K562 (cell line): Measurements from ENCODE around the gene CD74. TPM values are rescaled to one million over a fixed set of nuclear protein-coding genes. Genes with fewer than 3 reads are reported as not detected.

Experiments used
- ATAC-seq: fragments of 200-7000 bp; cut with Tn5 transposase; 3 replicates; pipeline ENCODE4 v1.9.1; 2020; ENCODE audit warnings: moderate library complexity
- BruUV-seq: library from RNA; stranded (reverse); fragments of 400-500 nt; replicated peaks from 2 replicates; lab custom pipeline; 2021; lab: Mats Ljungman, UMichigan
- CTCF ChIA-PET: fragments of 300-600 bp; formaldehyde crosslinking; extraction: SDS; loops from one replicate; lab custom pipeline; 2021; ENCODE audit warnings: low intra/inter-chr PET ratio; lab: Yijun Ruan, JAX
- POLR2A ChIA-PET: fragments of 300-600, 350-650 bp; sonication (Branson Sonifier 250); formaldehyde crosslinking; extraction: SDS; loops from one replicate; lab custom pipeline; 2021; ENCODE audit warnings: antibody characterized with exemption, inconsistent platforms; lab: Yijun Ruan, JAX
- DNase-seq, 4 experiments: peaks; one replicate each; pipeline versions ENCODE4 v3.0.0 to v3.0.0-alpha.2; 2011 to 2018; ENCODE audit warnings: low spot score in 3 of 4, mixed read lengths in 3 of 4; ENCODE audit errors: extremely low read depth in 1 of 4
- FAIRE-seq: peaks from 2 replicates; lab custom pipeline; 2011; peaks lifted over from hg19 to GRCh38; lab: Jason Lieb, UNC
- H2AFZ ChIP-seq: 2 replicates; pipeline ENCODE4 v1.6.0; 2011; ENCODE audit warnings: low read depth, low read length, control low read depth, inconsistent platforms
- H3K27ac ChIP-seq: fragments of 200-600 bp; 3 replicates; pipeline ENCODE4 v1.8.0; 2011; ENCODE audit warnings: low read depth, mild to moderate bottlenecking, control low read depth, inconsistent platforms, low read length, moderate library complexity, mixed read lengths; ENCODE audit errors: extremely low read depth
- H3K27me3 ChIP-seq, 2 experiments: fragments of 300-600 bp in 1 of 2; 2 replicates in 1 of 2; 3 replicates in 1 of 2; pipeline versions ENCODE4 v1.6.0 to v1.8.0; 2011; ENCODE audit warnings: inconsistent platforms in 2 of 2, low read length in 2 of 2, mild to moderate bottlenecking in 1 of 2, mixed read lengths in 1 of 2, moderate library complexity in 1 of 2; ENCODE audit not compliant: control insufficient read depth in 2 of 2, insufficient read depth in 2 of 2
- H3K36me3 ChIP-seq: fragments of 300-600 bp; 3 replicates; pipeline ENCODE4 v1.8.0; 2011; ENCODE audit warnings: mild to moderate bottlenecking, low read length, inconsistent platforms; ENCODE audit not compliant: control insufficient read depth, insufficient read depth
- H3K4me1 ChIP-seq, 2 experiments: fragments of 200-600 bp in 1 of 2; replicated peaks in 1 of 2; 2 replicates in 1 of 2; 3 replicates in 1 of 2; pipeline versions ENCODE4 v1.5.1 to v1.8.0; 2011; ENCODE audit warnings: inconsistent platforms in 2 of 2, low read length in 2 of 2, mild to moderate bottlenecking in 1 of 2, mixed read lengths in 1 of 2, moderate library complexity in 1 of 2; ENCODE audit not compliant: control insufficient read depth in 2 of 2, insufficient read depth in 2 of 2
- H3K4me2 ChIP-seq: 2 replicates; pipeline ENCODE4 v1.6.1; 2011; ENCODE audit warnings: low read length, control low read depth, inconsistent platforms, mixed read lengths; ENCODE audit not compliant: insufficient read depth
- H3K4me3 ChIP-seq: fragments of 200-600 bp; sonication (generic), shearing (Covaris generic); 2 replicates; pipeline ENCODE4 v1.5.1; 2016; ENCODE audit warnings: control low read depth, inconsistent platforms
- H3K79me2 ChIP-seq: fragments of 200-600 bp; 3 replicates; pipeline ENCODE4 v1.8.0; 2011; ENCODE audit warnings: low read length, inconsistent platforms; ENCODE audit not compliant: control insufficient read depth, insufficient read depth
- H3K9ac ChIP-seq, 2 experiments: 2 replicates each; pipeline versions ENCODE4 v1.6.0 to v1.6.1; 2011; ENCODE audit warnings: low read depth in 2 of 2, low read length in 2 of 2, control low read depth in 1 of 2, inconsistent platforms in 1 of 2, mild to moderate bottlenecking in 1 of 2, mixed read lengths in 1 of 2; ENCODE audit not compliant: insufficient read depth in 1 of 2
- H3K9me1 ChIP-seq: one replicate; pipeline ENCODE4 v1.6.0; 2011; ENCODE audit warnings: inconsistent platforms, mild to moderate bottlenecking, low read length, moderate library complexity; ENCODE audit not compliant: control insufficient read depth, insufficient read depth
- H3K9me3 ChIP-seq: replicated peaks from 2 replicates; pipeline ENCODE4 v1.5.1; 2011; ENCODE audit warnings: low read depth, low read length, inconsistent platforms; ENCODE audit not compliant: control insufficient read depth, insufficient read depth
- H4K20me1 ChIP-seq: replicated peaks from 2 replicates; pipeline ENCODE4 v1.6.1; 2011; ENCODE audit warnings: low read length, inconsistent platforms, mixed read lengths; ENCODE audit not compliant: control insufficient read depth, insufficient read depth
- ATF7 ChIP-seq: fragments of 450-650 bp; IDR thresholded peaks from 2 replicates; pipeline ENCODE4 v1.7.1; 2014; ENCODE audit warnings: mild to moderate bottlenecking, moderate library complexity
- PHF21A ChIP-seq: fragments of 450-650 bp; IDR thresholded peaks from 2 replicates; pipeline ENCODE4 v1.6.1; 2017; ENCODE audit warnings: low read depth, borderline replicate concordance
- PHF8 ChIP-seq: fragments of 200-600 bp; sonication (generic); IDR thresholded peaks from 2 replicates; pipeline ENCODE4 v1.6.1; 2012; ENCODE audit warnings: mixed run types, mild to moderate bottlenecking, inconsistent platforms, low read length, moderate library complexity, borderline replicate concordance
- RERE ChIP-seq: sonication (generic); formaldehyde crosslinking; IDR thresholded peaks from 2 replicates; pipeline ENCODE4 v1.8.0; 2023; ENCODE audit warnings: missing genetic modification reagents, mild to moderate bottlenecking, borderline replicate concordance
- SMAD1 ChIP-seq: fragments of 150-350 bp; IDR thresholded peaks from 2 replicates; pipeline ENCODE4 v1.6.1; 2014; ENCODE audit warnings: low read length, low read depth; ENCODE audit not compliant: partially characterized antibody
- ZNF174 ChIP-seq: fragments of 250-450 bp; sonication (Bioruptor Pico); IDR thresholded peaks from 2 replicates; pipeline ENCODE4 v1.4.0; 2020; ENCODE audit warnings: mild to moderate bottlenecking
- WGBS: fragments of 100-300 bp; shearing (Covaris generic); methylation state at CpG from one replicate; pipeline ENCODE4 v1.1.6; 2016; ENCODE audit warnings: low coverage, mixed read lengths; ENCODE audit not compliant: insufficient coverage; ENCODE audit errors: missing lambda C conversion rate; 5-methylcytosine and 5-hydroxymethylcytosine counted together
- in situ Hi-C: fragments of 300-500 bp; cut with MboI; formaldehyde crosslinking; loops from 4 replicates; pipeline ENCODE4 v1.15.0; 2018; ENCODE audit warnings: inconsistent platforms, mixed read lengths
- intact Hi-C: fragments of 100-400 bp; cut with micrococcal nuclease; formaldehyde crosslinking; loops from 2 replicates; pipeline ENCODE4 v1.14.2; 2022
- polyA plus RNA-seq, 8 experiments: library from polyadenylated mRNA; depleted of rRNA in 4 of 8; stranded (reverse) in 5 of 8; unstranded in 3 of 8; fragments of >200 nt; fragmentation: Nextera tagmentation in 2 of 8; fragmentation: Illumina TruSeq in 1 of 8; extraction: Ambion mirVana in 2 of 8; extraction: Trizol in 1 of 8; gene quantifications; 2 replicates each; pipeline versions ENCODE4 v1.2.1 to v1.2.3, GENCODE V29; 2011 to 2014; ENCODE audit warnings: inconsistent platforms in 1 of 8, missing spikeins in 1 of 8
- total RNA-seq, 7 experiments: library from RNA; depleted of rRNA in 6 of 7; stranded (reverse); fragments of >200 nt in 6 of 7; fragmentation: Illumina TruSeq in 2 of 7; extraction: Trizol in 2 of 7; gene quantifications; 2 replicates each; pipeline versions ENCODE4 v1.2.1 to v1.2.3, GENCODE V29; 2011 to 2021; ENCODE audit warnings: low replicate concordance in 1 of 7

CD74 gene
- total and polyA plus RNA-seq, 9 of the 15 experiments (the other 6 are each of a cell fraction or from before 2014, with no cell fraction given), result 0.07 to 4.8 (median 0.32) TPM

- 38% methylated on average over 10 of the region's 10 CpGs for WGBS
- Histone ChIP-seq H3K79me2 (peaks cover 46% of the 10 kb centered on the region), H4K20me1 (peaks cover 12% of the 10 kb centered on the region), H3K27ac (no peak overlapping the region), H2AFZ (peak overlapping the region; percentile 81), H3K27me3 (peaks cover 6 to 8% of the 10 kb centered on the region in 2 experiments; a peak in 3 of 5 replicates), H3K4me2 (peak overlapping the region; percentile 80), H3K4me3 (peak overlapping the region; percentile 74; the same call in 1 of the 2 replicates), H3K9ac (peak overlapping the region in 1 of 2 experiments; percentile 37; a peak in 1 of 4 replicates), H3K9me3 (no peaks in the 10 kb centered on the region), H3K4me1 (peaks cover 13 to 14% of the 10 kb centered on the region in 2 experiments; a peak in 4 of 5 replicates), H3K9me1 (no peaks in the 10 kb centered on the region), H3K36me3 (peaks cover 31% of the 10 kb centered on the region)
- in situ Hi-C loops, result no loop called here
- ATAC-seq (no peak), DNase-seq (no peak), FAIRE-seq (no peak)
- TF ChIP-seq ZNF174 (CRISPR knock-in tag), result no peak
- no peak for TF ChIP-seq PHF8
- peak; percentile 47 for TF ChIP-seq SMAD1
- TF ChIP-seq PHF21A, result no peak
- no peak for TF ChIP-seq RERE (CRISPR knock-in tag)
- TF ChIP-seq ATF7, result no peak
- POLR2A ChIA-PET, result no interaction called here
- intact Hi-C loops, result loop anchor here (10.0 kb wide), 1 partner anchor 332 kb away; no protein-coding TSS in a partner anchor
- CTCF ChIA-PET, result no interaction called here
- no TSS peak for BruUV-seq
Measured at GRCh38 chr5:150356575-150357294, 56.0 kb downstream of the CD74 start.
